Astrocyte (in vitro differentiated cells and primary cell): ENCODE data around the gene PBXIP1. TPM values are rescaled to one million over a fixed set of nuclear protein-coding genes. Genes with fewer than 3 reads are reported as not detected.

ENCODE experiments used
- DNase-seq: peaks from one replicate; pipeline ENCODE4 v3.0.0-alpha.2; 2010; ENCODE audit warnings: low read depth
- FAIRE-seq: peaks from 2 replicates; lab custom pipeline; 2011; peaks lifted over from hg19 to GRCh38; lab: Jason Lieb, UNC
- H2AFZ ChIP-seq: 2 replicates; pipeline ENCODE4 v1.6.0; 2012; ENCODE audit warnings: low read depth, low read length, inconsistent platforms
- H3K27ac ChIP-seq: 2 replicates; pipeline ENCODE4 v1.5.1; 2011; ENCODE audit warnings: low read depth, low read length, inconsistent platforms
- H3K27me3 ChIP-seq: 2 replicates; pipeline ENCODE4 v1.6.0; 2011; ENCODE audit warnings: low read length, inconsistent platforms; ENCODE audit not compliant: insufficient read depth
- H3K36me3 ChIP-seq: 2 replicates; pipeline ENCODE4 v1.5.1; 2011; ENCODE audit warnings: low read length, inconsistent platforms; ENCODE audit not compliant: insufficient read depth
- H3K4me1 ChIP-seq: 2 replicates; pipeline ENCODE4 v1.5.1; 2011; ENCODE audit warnings: low read length, inconsistent platforms; ENCODE audit not compliant: insufficient read depth
- H3K4me2 ChIP-seq: 2 replicates; pipeline ENCODE4 v1.6.0; 2012; ENCODE audit warnings: low read length, inconsistent platforms
- H3K4me3 ChIP-seq: 2 replicates; pipeline ENCODE4 v1.5.1; 2011; ENCODE audit warnings: low read depth, mild to moderate bottlenecking, low read length, inconsistent platforms; ENCODE audit not compliant: insufficient read depth
- H3K79me2 ChIP-seq: 2 replicates; pipeline ENCODE4 v1.6.0; 2012; ENCODE audit warnings: mild to moderate bottlenecking, low read length, inconsistent platforms; ENCODE audit not compliant: insufficient read depth
- H3K9ac ChIP-seq: 2 replicates; pipeline ENCODE4 v1.6.0; 2012; ENCODE audit warnings: mild to moderate bottlenecking, low read length, inconsistent platforms
- H3K9me3 ChIP-seq: 2 replicates; pipeline ENCODE4 v1.5.1; 2012; ENCODE audit warnings: low read depth, mild to moderate bottlenecking, low read length, inconsistent platforms; ENCODE audit not compliant: insufficient read depth
- H4K20me1 ChIP-seq: 2 replicates; pipeline ENCODE4 v1.6.0; 2012; ENCODE audit warnings: low read length, inconsistent platforms; ENCODE audit not compliant: insufficient read depth
- H3K27ac Mint-ChIP-seq: one replicate; pipeline ENCODE4 v1.8.0; 2021; ENCODE audit warnings: mild to moderate bottlenecking, mixed read lengths; ENCODE audit not compliant: unreplicated experiment
- H3K27me3 Mint-ChIP-seq: one replicate; pipeline ENCODE4 v1.8.0; 2021; ENCODE audit warnings: low read depth, mixed read lengths; ENCODE audit not compliant: unreplicated experiment
- H3K36me3 Mint-ChIP-seq: one replicate; pipeline ENCODE4 v1.8.0; 2021; ENCODE audit warnings: low read depth, mixed read lengths; ENCODE audit not compliant: unreplicated experiment
- H3K4me1 Mint-ChIP-seq: one replicate; pipeline ENCODE4 v1.8.0; 2021; ENCODE audit warnings: low read depth, mixed read lengths; ENCODE audit not compliant: unreplicated experiment
- H3K4me3 Mint-ChIP-seq: one replicate; pipeline ENCODE4 v1.8.0; 2021; ENCODE audit warnings: mild to moderate bottlenecking, moderate library complexity, mixed read lengths; ENCODE audit not compliant: unreplicated experiment
- H3K9me3 Mint-ChIP-seq: one replicate; pipeline ENCODE4 v1.8.0; 2021; ENCODE audit warnings: mild to moderate bottlenecking, mixed read lengths; ENCODE audit not compliant: unreplicated experiment
- EZH2 ChIP-seq: IDR thresholded peaks from 2 replicates; pipeline ENCODE4 v1.6.1; 2012; ENCODE audit warnings: mild to moderate bottlenecking, low read length, inconsistent platforms; ENCODE audit not compliant: insufficient read depth
- total RNA-seq: library from RNA; stranded (reverse); gene quantifications from 2 replicates; pipeline ENCODE4 v1.2.1, GENCODE V29; 2021
- TF ChIP-seq, protein P1 (sequence below): IDR thresholded peaks from 2 replicates; pipeline ENCODE4 v1.5.1; 2011; ENCODE audit warnings: low read depth, mild to moderate bottlenecking, inconsistent platforms, low read length, moderate library complexity; ENCODE audit not compliant: insufficient read depth

The PBXIP1 gene
- total RNA-seq, 1 donor from 2014 or later: 89.2 TPM

DNA sequence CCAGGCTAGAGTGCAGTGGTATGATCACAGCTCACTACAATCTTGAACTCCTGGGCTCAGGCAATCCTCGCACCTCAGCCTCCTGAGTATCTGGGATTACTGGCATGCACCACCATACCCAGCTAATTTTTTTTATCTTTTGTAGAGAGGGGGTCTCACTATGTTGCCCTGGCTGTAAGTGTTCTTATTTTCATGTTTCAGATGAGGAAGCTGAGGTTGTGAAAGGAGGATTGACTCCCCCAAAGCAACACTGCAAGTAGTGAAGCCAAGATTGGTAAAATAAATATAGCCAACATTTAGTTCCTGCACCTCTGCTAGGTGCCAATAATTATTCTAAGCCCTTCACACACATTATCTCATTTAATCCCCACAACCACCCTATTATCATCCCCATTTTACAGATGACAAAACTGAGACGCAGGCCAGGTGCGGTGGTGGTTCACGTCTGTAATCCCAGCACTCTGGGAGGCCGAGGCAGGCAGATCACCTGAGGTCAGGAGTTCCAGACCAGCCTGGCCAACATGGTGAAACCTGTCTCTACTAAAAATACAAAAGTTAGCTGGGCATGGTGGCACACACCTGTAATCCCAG is 21.4 kb downstream of the PBXIP1 start:
- Histone ChIP-seq H3K27ac (no peak overlapping the region), H3K27me3 (no peaks in the 10 kb centered on the region), H2AFZ (no peak overlapping the region), H3K9me3 (no peaks in the 10 kb centered on the region), H3K4me1 (peaks cover 23% of the 10 kb centered on the region), H3K9ac (no peak overlapping the region), H3K4me3 (no peak overlapping the region), H3K4me2 (no peak overlapping the region), H3K79me2 (peaks cover 4% of the 10 kb centered on the region), H3K36me3 (no peaks in the 10 kb centered on the region), H4K20me1 (no peaks in the 10 kb centered on the region)
- H3K9me3 Mint-ChIP-seq: no peaks in the 10 kb centered on the region
- H3K4me3 Mint-ChIP-seq: no peak overlapping the region
- DNase-seq (no peak), FAIRE-seq (no peak)
- no peak overlapping the region for H3K27ac Mint-ChIP-seq
- peaks cover 5% of the 10 kb centered on the region for H3K36me3 Mint-ChIP-seq
- no peaks in the 10 kb centered on the region for H3K27me3 Mint-ChIP-seq
- peaks cover 11% of the 10 kb centered on the region for H3K4me1 Mint-ChIP-seq
- TF ChIP-seq, protein P1, sequence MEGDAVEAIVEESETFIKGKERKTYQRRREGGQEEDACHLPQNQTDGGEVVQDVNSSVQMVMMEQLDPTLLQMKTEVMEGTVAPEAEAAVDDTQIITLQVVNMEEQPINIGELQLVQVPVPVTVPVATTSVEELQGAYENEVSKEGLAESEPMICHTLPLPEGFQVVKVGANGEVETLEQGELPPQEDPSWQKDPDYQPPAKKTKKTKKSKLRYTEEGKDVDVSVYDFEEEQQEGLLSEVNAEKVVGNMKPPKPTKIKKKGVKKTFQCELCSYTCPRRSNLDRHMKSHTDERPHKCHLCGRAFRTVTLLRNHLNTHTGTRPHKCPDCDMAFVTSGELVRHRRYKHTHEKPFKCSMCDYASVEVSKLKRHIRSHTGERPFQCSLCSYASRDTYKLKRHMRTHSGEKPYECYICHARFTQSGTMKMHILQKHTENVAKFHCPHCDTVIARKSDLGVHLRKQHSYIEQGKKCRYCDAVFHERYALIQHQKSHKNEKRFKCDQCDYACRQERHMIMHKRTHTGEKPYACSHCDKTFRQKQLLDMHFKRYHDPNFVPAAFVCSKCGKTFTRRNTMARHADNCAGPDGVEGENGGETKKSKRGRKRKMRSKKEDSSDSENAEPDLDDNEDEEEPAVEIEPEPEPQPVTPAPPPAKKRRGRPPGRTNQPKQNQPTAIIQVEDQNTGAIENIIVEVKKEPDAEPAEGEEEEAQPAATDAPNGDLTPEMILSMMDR: no peak
- TF ChIP-seq EZH2: no peak

DNA sequence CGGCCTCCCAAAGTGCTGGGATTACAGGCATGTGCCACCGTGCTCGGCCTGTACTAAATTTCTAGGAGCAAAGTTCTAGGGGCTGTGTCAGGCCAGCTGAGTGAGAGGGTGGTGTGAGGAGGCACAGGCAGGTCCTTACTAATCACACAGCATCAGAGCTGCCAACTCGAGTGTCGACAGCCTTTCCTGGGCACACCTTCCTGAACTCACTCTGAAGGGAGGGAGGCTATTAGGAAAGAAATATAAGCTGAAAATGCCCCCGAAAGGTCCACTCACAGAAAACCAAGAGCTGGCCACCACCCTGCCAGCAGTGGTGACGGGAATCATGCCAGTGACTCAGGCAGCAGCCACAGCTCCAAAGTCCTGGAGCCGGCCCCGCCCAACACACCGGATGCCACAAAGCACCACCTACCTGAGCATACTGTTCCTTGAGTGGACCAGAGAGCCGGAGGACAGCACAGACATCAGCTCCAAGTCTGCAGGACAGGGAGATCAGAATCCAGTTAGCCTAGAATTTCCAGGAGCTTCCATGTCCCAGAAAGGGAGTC is 23.9 kb downstream of the PBXIP1 start:
- TF ChIP-seq EZH2: no peak
- TF ChIP-seq, protein P1: no peak
- Mint-ChIP-seq H3K27me3 (no peaks in the 10 kb centered on the region), H3K4me3 (no peak overlapping the region), H3K36me3 (peaks cover 15% of the 10 kb centered on the region), H3K4me1 (peaks cover 5% of the 10 kb centered on the region), H3K9me3 (peaks cover 3% of the 10 kb centered on the region), H3K27ac (no peak overlapping the region)
- H3K9ac ChIP-seq: no peak overlapping the region
- no peaks in the 10 kb centered on the region for H3K36me3 ChIP-seq
- no peak overlapping the region for H3K4me2 ChIP-seq
- no peaks in the 10 kb centered on the region for H3K9me3 ChIP-seq
- H3K79me2 ChIP-seq: peaks cover 4% of the 10 kb centered on the region
- DNase-seq: no peak
- H4K20me1 ChIP-seq: peaks cover under 1% of the 10 kb centered on the region
- H2AFZ ChIP-seq: no peak overlapping the region
- no peak overlapping the region for H3K27ac ChIP-seq
- no peak overlapping the region for H3K4me3 ChIP-seq
- no peaks in the 10 kb centered on the region for H3K27me3 ChIP-seq
- FAIRE-seq: no peak
- H3K4me1 ChIP-seq: peaks cover 13% of the 10 kb centered on the region

DNA sequence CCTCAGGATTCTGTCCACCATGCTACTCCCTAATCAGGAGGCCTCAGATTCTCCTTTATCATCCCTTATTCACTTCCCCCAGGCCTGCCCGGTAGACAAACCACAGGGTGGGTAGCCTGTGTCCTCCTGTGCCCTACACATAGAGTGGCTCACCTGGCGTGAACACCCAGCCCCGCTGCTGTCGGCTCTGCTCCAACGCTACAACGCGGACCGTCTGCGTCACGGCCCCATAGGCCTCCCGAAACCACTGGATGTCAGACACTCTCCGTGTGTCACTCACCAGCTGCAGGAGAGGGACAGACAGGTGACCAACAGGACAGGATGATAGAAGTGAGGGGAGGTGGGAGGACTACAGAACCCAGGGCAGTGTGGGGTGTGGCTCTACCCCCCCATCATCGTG is 29.7 kb downstream of the PBXIP1 start:
- no peaks in the 10 kb centered on the region for H3K79me2 ChIP-seq
- no peak overlapping the region for H3K4me2 ChIP-seq
- no peaks in the 10 kb centered on the region for H3K4me1 ChIP-seq
- H3K36me3 ChIP-seq: no peaks in the 10 kb centered on the region
- Mint-ChIP-seq H3K4me1 (peaks cover 2% of the 10 kb centered on the region), H3K4me3 (no peak overlapping the region), H3K36me3 (peaks cover 42% of the 10 kb centered on the region), H3K27me3 (no peaks in the 10 kb centered on the region), H3K9me3 (peaks cover 5% of the 10 kb centered on the region), H3K27ac (no peak overlapping the region)
- no peak overlapping the region for H3K4me3 ChIP-seq
- H3K9ac ChIP-seq: no peak overlapping the region
- no peak for DNase-seq
- H3K27me3 ChIP-seq: no peaks in the 10 kb centered on the region
- H3K9me3 ChIP-seq: no peaks in the 10 kb centered on the region
- TF ChIP-seq, protein P1: no peak
- no peak for TF ChIP-seq EZH2
- no peak for FAIRE-seq
- H2AFZ ChIP-seq: no peak overlapping the region
- H3K27ac ChIP-seq: no peak overlapping the region
- H4K20me1 ChIP-seq: peaks cover 3% of the 10 kb centered on the region
